PC-3 (cell line): ENCODE measurements around the gene MYH11.

ENCODE experiments used
- EZH2 ChIP-seq: fragments of 300-600 bp; sonication (generic); IDR thresholded peaks from one replicate; pipeline ENCODE4 v1.6.1; 2017; ENCODE audit warnings: antibody characterized with exemption, mild to moderate bottlenecking, low read length; ENCODE audit not compliant: unreplicated experiment
- EZH2phosphoT487 ChIP-seq: fragments of 300-600 bp; sonication (generic); IDR thresholded peaks from 2 replicates; pipeline ENCODE4 v1.6.1; 2018; ENCODE audit warnings: mild to moderate bottlenecking, antibody characterized with exemption, low read length, borderline replicate concordance
- TF ChIP-seq, protein P1 (sequence below): fragments of 300-600 bp; sonication (generic); conservative IDR thresholded peaks from 2 replicates; pipeline ENCODE4 v1.5.1; 2017; ENCODE audit warnings: antibody characterized with exemption, low read depth, mild to moderate bottlenecking, low read length

- TF ChIP-seq, protein P1, sequence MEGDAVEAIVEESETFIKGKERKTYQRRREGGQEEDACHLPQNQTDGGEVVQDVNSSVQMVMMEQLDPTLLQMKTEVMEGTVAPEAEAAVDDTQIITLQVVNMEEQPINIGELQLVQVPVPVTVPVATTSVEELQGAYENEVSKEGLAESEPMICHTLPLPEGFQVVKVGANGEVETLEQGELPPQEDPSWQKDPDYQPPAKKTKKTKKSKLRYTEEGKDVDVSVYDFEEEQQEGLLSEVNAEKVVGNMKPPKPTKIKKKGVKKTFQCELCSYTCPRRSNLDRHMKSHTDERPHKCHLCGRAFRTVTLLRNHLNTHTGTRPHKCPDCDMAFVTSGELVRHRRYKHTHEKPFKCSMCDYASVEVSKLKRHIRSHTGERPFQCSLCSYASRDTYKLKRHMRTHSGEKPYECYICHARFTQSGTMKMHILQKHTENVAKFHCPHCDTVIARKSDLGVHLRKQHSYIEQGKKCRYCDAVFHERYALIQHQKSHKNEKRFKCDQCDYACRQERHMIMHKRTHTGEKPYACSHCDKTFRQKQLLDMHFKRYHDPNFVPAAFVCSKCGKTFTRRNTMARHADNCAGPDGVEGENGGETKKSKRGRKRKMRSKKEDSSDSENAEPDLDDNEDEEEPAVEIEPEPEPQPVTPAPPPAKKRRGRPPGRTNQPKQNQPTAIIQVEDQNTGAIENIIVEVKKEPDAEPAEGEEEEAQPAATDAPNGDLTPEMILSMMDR, result no peak
- TF ChIP-seq EZH2phosphoT487, result no peak
- no peak for TF ChIP-seq EZH2
These were observed 153.6 kb downstream of the MYH11 start for GRCh38 chr16:15703029-15703736.
